Ishikawa (cell line): ENCODE measurements around the gene IL12RB2.

Experiments used
- CEBPB ChIP-seq: IDR thresholded peaks from 2 replicates; pipeline ENCODE4 v1.6.1; 2012
- CREB1 ChIP-seq: IDR thresholded peaks from 2 replicates; pipeline ENCODE4 v1.6.1; 2012; ENCODE audit warnings: low read depth
- EGR1 ChIP-seq: IDR thresholded peaks from 2 replicates; pipeline ENCODE4 v1.6.1; 2012
- EP300 ChIP-seq: IDR thresholded peaks from 2 replicates; pipeline ENCODE4 v1.6.1; 2012; ENCODE audit warnings: borderline replicate concordance
- FOXM1 ChIP-seq: IDR thresholded peaks from 2 replicates; pipeline ENCODE4 v1.6.1; 2012; ENCODE audit warnings: low read depth, borderline replicate concordance
- NFIC ChIP-seq: IDR thresholded peaks from 2 replicates; pipeline ENCODE4 v1.6.1; 2012
- RAD21 ChIP-seq: IDR thresholded peaks from 2 replicates; pipeline ENCODE4 v1.6.1; 2012; ENCODE audit warnings: low read depth
- TAF1 ChIP-seq: IDR thresholded peaks from 2 replicates; pipeline ENCODE4 v1.6.1; 2012; ENCODE audit warnings: low read depth, mild to moderate bottlenecking
- TCF12 ChIP-seq: IDR thresholded peaks from 2 replicates; pipeline ENCODE4 v1.6.1; 2012; ENCODE audit warnings: low read depth
- TEAD4 ChIP-seq: IDR thresholded peaks from 2 replicates; pipeline ENCODE4 v1.6.1; 2012
- YY1 ChIP-seq: IDR thresholded peaks from 2 replicates; pipeline ENCODE4 v1.6.1; 2012; ENCODE audit warnings: low read depth
- ZBTB7A ChIP-seq: IDR thresholded peaks from 2 replicates; pipeline ENCODE4 v1.6.1; 2012; ENCODE audit warnings: low read depth
- TF ChIP-seq, protein P1 (sequence below): IDR thresholded peaks from 2 replicates; pipeline ENCODE4 v1.6.1; 2012
- TF ChIP-seq, protein P2 (sequence below): IDR thresholded peaks from 2 replicates; pipeline ENCODE4 v1.6.1; 2012; ENCODE audit warnings: low read depth, mild to moderate bottlenecking
- TF ChIP-seq, protein P3 (sequence below): IDR thresholded peaks from 2 replicates; pipeline ENCODE4 v1.6.1; 2012

Gene IL12RB2

DNA sequence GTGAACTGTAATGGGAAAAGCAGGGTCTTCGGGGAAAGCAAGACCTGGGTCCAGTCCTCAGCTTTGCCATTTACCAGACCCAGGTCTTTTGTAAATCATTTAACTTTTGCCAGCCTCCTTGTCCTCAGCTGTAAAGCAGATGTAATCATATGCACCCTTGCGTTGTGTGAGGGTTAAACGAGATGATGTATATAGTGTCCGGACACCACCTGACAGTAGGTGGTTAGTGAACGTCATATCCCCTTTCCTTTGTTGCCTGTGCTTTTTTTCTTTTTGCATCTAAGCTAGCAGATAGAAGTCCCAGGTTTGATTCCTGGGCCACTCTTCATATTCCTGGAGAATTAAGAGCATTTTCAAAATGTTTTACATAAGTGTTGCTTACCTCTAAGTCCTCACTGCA lies 28.5 kb downstream of the IL12RB2 start:
- TF ChIP-seq TEAD4 (no peak), FOXM1 (no peak), EP300 (no peak)

DNA sequence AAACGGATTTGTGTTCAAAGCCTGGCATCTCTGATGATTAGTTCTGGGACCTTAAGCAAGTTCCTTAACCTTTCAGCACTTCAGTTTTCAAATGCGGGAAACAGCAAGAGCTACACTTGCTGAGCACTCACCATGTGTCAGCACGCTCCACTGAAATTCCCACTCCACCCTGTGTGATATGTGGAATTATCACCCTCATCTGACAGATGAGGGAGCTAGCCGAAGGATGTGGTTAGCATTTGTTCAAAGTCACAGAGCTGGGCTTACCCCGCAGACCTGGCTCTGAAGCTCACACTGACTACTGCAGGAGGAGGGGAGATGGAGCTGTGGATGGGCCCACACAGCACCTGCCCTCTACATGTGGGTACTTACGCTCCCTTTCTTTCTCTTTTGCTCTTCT lies 29.1 kb downstream of the IL12RB2 start:
- TF ChIP-seq CREB1 (no peak), YY1 (no peak), NFIC (no peak), RAD21 (no peak), TCF12 (no peak), TAF1 (no peak), TEAD4 (no peak), ZBTB7A (no peak), FOXM1 (no peak), CEBPB (no peak)
- TF ChIP-seq, protein P1, sequence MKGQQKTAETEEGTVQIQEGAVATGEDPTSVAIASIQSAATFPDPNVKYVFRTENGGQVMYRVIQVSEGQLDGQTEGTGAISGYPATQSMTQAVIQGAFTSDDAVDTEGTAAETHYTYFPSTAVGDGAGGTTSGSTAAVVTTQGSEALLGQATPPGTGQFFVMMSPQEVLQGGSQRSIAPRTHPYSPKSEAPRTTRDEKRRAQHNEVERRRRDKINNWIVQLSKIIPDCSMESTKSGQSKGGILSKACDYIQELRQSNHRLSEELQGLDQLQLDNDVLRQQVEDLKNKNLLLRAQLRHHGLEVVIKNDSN, result no peak
- TF ChIP-seq, protein P2, sequence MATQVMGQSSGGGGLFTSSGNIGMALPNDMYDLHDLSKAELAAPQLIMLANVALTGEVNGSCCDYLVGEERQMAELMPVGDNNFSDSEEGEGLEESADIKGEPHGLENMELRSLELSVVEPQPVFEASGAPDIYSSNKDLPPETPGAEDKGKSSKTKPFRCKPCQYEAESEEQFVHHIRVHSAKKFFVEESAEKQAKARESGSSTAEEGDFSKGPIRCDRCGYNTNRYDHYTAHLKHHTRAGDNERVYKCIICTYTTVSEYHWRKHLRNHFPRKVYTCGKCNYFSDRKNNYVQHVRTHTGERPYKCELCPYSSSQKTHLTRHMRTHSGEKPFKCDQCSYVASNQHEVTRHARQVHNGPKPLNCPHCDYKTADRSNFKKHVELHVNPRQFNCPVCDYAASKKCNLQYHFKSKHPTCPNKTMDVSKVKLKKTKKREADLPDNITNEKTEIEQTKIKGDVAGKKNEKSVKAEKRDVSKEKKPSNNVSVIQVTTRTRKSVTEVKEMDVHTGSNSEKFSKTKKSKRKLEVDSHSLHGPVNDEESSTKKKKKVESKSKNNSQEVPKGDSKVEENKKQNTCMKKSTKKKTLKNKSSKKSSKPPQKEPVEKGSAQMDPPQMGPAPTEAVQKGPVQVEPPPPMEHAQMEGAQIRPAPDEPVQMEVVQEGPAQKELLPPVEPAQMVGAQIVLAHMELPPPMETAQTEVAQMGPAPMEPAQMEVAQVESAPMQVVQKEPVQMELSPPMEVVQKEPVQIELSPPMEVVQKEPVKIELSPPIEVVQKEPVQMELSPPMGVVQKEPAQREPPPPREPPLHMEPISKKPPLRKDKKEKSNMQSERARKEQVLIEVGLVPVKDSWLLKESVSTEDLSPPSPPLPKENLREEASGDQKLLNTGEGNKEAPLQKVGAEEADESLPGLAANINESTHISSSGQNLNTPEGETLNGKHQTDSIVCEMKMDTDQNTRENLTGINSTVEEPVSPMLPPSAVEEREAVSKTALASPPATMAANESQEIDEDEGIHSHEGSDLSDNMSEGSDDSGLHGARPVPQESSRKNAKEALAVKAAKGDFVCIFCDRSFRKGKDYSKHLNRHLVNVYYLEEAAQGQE, result no peak

DNA sequence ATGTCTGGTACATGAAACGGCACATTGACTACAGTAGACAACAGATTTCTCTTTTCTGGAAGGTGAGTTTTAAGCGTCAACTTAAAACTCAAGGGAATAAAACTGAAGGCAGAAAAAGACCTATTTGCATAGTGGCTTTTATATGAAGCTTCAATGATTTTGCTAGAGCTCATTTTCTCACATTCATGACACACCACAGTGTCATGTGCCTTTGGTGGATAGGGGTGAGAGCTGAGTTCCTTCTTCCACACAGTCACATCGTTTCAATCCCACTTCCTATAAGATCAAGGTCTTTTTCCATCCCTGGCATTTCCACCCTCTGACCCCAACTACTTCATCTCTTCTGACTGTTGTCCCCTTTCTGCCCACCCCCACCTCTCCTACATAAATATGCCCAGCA lies 31.0 kb downstream of the IL12RB2 start:
- TF ChIP-seq EP300, result no peak
- no peak for TF ChIP-seq NFIC
- no peak for TF ChIP-seq TCF12

DNA sequence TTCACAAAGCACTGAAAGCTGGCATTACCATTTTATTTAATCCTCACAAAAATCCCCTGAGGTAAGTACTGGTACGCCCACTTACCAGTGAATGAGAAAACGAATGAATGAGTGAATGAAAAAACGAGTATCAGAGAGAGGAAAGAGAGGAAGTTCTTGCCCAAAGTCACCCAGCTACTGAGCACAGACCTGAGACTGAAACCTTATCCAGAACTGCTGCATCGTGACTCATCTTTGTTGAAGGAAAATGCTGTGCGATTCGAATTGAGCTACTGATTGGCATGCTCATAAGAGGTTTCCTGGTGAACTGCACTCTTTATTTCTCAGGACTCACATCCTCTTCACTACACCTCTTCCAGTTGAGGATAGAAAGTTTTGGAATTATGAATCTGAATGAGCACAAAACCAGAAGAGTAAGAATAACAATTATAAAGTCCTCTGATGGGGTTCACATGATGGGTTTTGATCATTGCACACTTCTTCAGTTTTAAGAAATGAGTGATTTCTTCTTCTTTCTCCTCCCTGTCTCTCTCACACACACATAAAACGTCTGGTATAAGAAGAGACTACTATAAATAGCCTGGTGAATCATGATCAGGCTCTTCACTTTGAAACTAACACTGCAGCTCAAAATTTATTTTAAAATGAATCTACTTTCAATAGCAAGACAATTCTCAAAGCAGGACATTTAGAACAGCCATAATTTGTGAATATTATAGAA lies 32.1 kb downstream of the IL12RB2 start:
- TF ChIP-seq RAD21, result no peak

DNA sequence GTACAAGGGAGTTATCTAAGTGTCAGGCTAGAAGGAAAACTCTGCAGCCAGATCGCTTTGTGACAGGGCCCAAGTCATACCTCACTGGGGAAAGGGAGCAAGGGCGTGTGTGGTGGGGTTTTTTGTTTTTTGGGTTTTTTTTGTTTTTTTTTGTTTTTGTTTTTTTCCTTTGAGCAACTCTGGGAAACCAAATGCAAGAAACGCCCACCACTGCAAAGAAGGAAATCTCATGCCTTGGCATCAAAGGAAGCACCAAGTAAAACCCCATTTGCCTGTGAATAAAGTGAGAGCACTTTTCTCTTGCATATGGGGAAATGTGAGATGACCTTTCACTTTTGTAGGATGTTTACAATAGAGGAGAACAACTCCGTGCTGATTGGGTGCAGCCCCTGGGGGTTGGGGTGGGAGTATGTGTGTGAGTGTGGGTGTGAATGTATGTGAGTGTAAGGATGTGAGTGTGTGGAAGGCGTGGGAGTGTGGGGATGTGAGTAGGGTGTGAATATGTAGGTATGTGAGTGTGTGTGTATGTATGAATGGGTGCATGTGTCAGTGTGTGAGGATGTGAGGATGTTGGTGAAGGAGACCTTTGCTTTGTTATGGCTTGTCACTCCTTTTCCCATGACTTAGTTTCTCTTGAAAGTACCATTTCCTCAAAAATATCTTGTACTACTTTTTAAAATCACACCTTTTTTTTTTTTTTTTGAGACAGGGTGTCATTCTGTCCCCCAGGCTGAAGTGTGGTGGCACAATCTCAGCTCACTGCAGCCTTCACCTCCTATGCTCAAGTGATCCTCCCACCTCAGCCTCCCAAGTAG lies 34.6 kb downstream of the IL12RB2 start:
- TF ChIP-seq EGR1 (no peak), NFIC (no peak), YY1 (no peak), CREB1 (no peak), TEAD4 (no peak), ZBTB7A (no peak), TCF12 (no peak), TAF1 (no peak), EP300 (no peak), CEBPB (no peak), FOXM1 (no peak), RAD21 (no peak)
- TF ChIP-seq, protein P1, result no peak
- TF ChIP-seq, protein P3, sequence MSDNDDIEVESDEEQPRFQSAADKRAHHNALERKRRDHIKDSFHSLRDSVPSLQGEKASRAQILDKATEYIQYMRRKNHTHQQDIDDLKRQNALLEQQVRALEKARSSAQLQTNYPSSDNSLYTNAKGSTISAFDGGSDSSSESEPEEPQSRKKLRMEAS, result no peak
- TF ChIP-seq, protein P2, result no peak

DNA sequence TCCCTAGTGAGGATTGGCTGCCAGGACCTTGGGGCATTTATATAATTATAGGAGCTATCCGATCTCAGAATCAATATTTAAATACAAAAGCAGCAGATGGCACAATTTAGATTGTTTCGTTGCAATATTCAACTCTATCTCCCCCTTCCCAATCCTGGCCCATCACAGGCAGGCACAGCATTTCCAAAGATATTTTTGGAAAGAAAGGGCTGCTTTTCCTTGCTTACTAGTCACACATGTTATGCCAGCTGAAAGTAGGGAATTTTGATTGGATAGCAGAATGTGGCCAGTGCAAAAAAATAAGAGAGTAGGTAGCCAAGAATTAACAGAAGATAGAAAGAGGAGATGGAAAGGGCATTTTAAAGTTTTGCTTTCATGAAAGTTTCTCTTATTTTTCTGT lies 37.9 kb downstream of the IL12RB2 start:
- TF ChIP-seq RAD21 (no peak), EGR1 (no peak), TEAD4 (no peak), ZBTB7A (no peak), CEBPB (no peak), YY1 (no peak), FOXM1 (no peak)

DNA sequence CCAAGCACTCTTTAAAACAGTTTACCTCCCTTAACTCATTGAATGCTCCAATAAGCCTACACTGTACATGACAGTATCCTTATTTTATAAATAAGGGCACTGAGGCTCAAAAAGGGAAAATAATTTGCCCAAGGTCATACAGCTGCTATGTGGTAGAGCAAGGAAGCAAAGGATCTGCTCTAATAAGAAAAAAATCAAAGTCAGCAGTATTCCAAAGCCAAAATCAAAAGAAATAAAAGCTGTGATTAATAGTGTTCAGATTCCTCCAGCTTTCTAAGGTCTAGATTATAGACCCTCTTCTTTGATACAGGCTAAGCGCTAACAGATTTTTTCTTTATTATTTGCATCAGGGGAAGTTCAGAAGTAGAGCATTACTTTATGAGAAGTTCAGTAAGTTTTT lies 39.3 kb downstream of the IL12RB2 start:
- TF ChIP-seq ZBTB7A (no peak), FOXM1 (no peak), TCF12 (no peak), RAD21 (no peak), EGR1 (no peak), TEAD4 (no peak), CREB1 (no peak), TAF1 (no peak), EP300 (no peak), NFIC (no peak), CEBPB (no peak), YY1 (no peak)
- TF ChIP-seq, protein P1, result no peak
- TF ChIP-seq, protein P2, result no peak
- TF ChIP-seq, protein P3, result no peak
